HepG2 (cell line): ENCODE measurements around the gene SOCS1. TPM values are rescaled to one million over a fixed set of nuclear protein-coding genes. Genes with fewer than 3 reads are reported as not detected.

Experiments
- FOXK1 ChIP-seq: sonication (generic); formaldehyde crosslinking; IDR thresholded peaks from 2 replicates; pipeline ENCODE4 v1.4.0; 2020; ENCODE audit warnings: low read depth, missing genetic modification reagents, borderline replicate concordance
- GPN1 ChIP-seq: sonication (generic); formaldehyde crosslinking; IDR thresholded peaks from 2 replicates; pipeline ENCODE4 v1.5.1; 2020; ENCODE audit warnings: missing genetic modification reagents, borderline replicate concordance
- NFYC ChIP-seq: IDR thresholded peaks from 2 replicates; pipeline ENCODE4 v1.6.1; 2016; ENCODE audit warnings: missing genetic modification reagents, missing compliant biosample characterization
- PATZ1 ChIP-seq: sonication (generic); formaldehyde crosslinking; IDR thresholded peaks from 2 replicates; pipeline ENCODE4 v1.4.0; 2020; ENCODE audit warnings: missing genetic modification reagents
- PBX2 ChIP-seq: IDR thresholded peaks from 2 replicates; pipeline ENCODE4 v1.6.1; 2016; ENCODE audit warnings: control low read depth
- RXRB ChIP-seq: IDR thresholded peaks from 2 replicates; pipeline ENCODE4 v1.6.1; 2016; ENCODE audit warnings: borderline replicate concordance, missing genetic modification reagents, missing compliant biosample characterization
- SMAD3 ChIP-seq: sonication (generic); formaldehyde crosslinking; IDR thresholded peaks from 2 replicates; pipeline ENCODE4 v1.4.0; 2020; ENCODE audit warnings: missing genetic modification reagents
- SP2 ChIP-seq: sonication (generic); formaldehyde crosslinking; IDR thresholded peaks from 2 replicates; pipeline ENCODE4 v1.5.1; 2020; ENCODE audit warnings: mild to moderate bottlenecking, missing genetic modification reagents
- TAF15 ChIP-seq: fragments of 200-400 bp; formaldehyde crosslinking; IDR thresholded peaks from one replicate; pipeline ENCODE4 v1.6.1; 2018; ENCODE audit warnings: mild to moderate bottlenecking, low read depth, low read length; ENCODE audit not compliant: poor library complexity, severe bottlenecking
- ZBTB40 ChIP-seq, 2 experiments: fragments of 450-650 bp in 1 of 2; sonication (generic) in 1 of 2; formaldehyde crosslinking in 1 of 2; IDR thresholded peaks; 2 replicates each; pipeline versions ENCODE4 v1.6.1 to v1.8.0; 2016 to 2022; ENCODE audit warnings: antibody characterized with exemption in 1 of 2, mild to moderate bottlenecking in 1 of 2, missing genetic modification reagents in 1 of 2
- ZC3H4 ChIP-seq: sonication (generic); formaldehyde crosslinking; IDR thresholded peaks from 2 replicates; pipeline ENCODE4 v1.4.0; 2020; ENCODE audit warnings: missing genetic modification reagents, borderline replicate concordance
- ZFP41 ChIP-seq: sonication (generic); formaldehyde crosslinking; IDR thresholded peaks from 2 replicates; pipeline ENCODE4 v1.4.0; 2020; ENCODE audit warnings: mild to moderate bottlenecking, missing genetic modification reagents, borderline replicate concordance
- ZNF20 ChIP-seq: sonication (generic); formaldehyde crosslinking; IDR thresholded peaks from 2 replicates; pipeline ENCODE4 v1.4.0; 2020; ENCODE audit warnings: mild to moderate bottlenecking, moderate library complexity, missing genetic modification reagents
- ZNF414 ChIP-seq: sonication (generic); formaldehyde crosslinking; IDR thresholded peaks from 2 replicates; pipeline ENCODE4 v1.5.0; 2020; ENCODE audit warnings: missing genetic modification reagents
- ZNF777 ChIP-seq: sonication (generic); formaldehyde crosslinking; IDR thresholded peaks from 2 replicates; pipeline ENCODE4 v1.4.0; 2020; ENCODE audit warnings: missing genetic modification reagents
- polyA plus RNA-seq, 8 experiments: library from polyadenylated mRNA; depleted of rRNA in 3 of 8; stranded (reverse) in 7 of 8; unstranded in 1 of 8; fragments of >200 nt; fragmentation: Illumina TruSeq in 4 of 8; extraction: Trizol in 4 of 8; gene quantifications; 2 replicates each; pipeline versions ENCODE4 v1.2.1 to v1.2.3, GENCODE V29; 2011 to 2016; ENCODE audit warnings: low read depth in 4 of 8, missing spikeins in 1 of 8, mixed read lengths in 1 of 8; ENCODE audit not compliant: insufficient read depth in 1 of 8
- total RNA-seq, 5 experiments: library from RNA; depleted of rRNA; stranded (reverse); fragments of >200 nt; fragmentation: Illumina TruSeq; extraction: Trizol; gene quantifications; 2 replicates each; pipeline ENCODE4 v1.2.3, GENCODE V29; 2016; ENCODE audit warnings: low read depth in 1 of 5

Gene SOCS1
- total and polyA plus RNA-seq, 2 of the 13 experiments (the other 11 are each of a cell fraction or from before 2014, with no cell fraction given) = 5.3 to 6.3 TPM

- no peak for TF ChIP-seq ZFP41
- TF ChIP-seq SP2 (CRISPR knock-in tag) = no peak
- peak; percentile 83 for TF ChIP-seq PATZ1 (CRISPR knock-in tag)
- peak; percentile 75 for TF ChIP-seq RXRB (CRISPR knock-in tag)
- TF ChIP-seq ZNF414 (CRISPR knock-in tag) = 0 out of 2 replicates have a peak, but pooled peaks have one; percentile 36
- TF ChIP-seq ZBTB40 (IDR thresholded peaks at IDR 0.05) = no peak
- TF ChIP-seq ZBTB40 (CRISPR knock-in tag; IDR thresholded peaks at IDR 0.05) = no peak
- no peak for TF ChIP-seq NFYC (CRISPR knock-in tag)
- no peak for TF ChIP-seq ZNF777 (CRISPR knock-in tag)
- peak; percentile 63; the same call in 1 of the 2 replicates for TF ChIP-seq FOXK1 (CRISPR knock-in tag)
- TF ChIP-seq ZC3H4 (CRISPR knock-in tag) = no peak
- 0 out of 2 replicates have a peak, but pooled peaks have one; percentile 53 for TF ChIP-seq SMAD3
- no peak for TF ChIP-seq PBX2 (CRISPR knock-in tag)
- TF ChIP-seq ZNF20 (CRISPR knock-in tag) = no peak
- TF ChIP-seq GPN1 (CRISPR knock-in tag) = no peak
- TF ChIP-seq TAF15 = no peak
These were observed 31.7 kb downstream of the SOCS1 start (continued) for GRCh38 chr16:11224096-11224893.
